ENCODE results near the gene MAL. TPM values are rescaled to one million over a fixed set of nuclear protein-coding genes. Genes with fewer than 3 reads are reported as not detected.
"Not testable (repeated sequence)": the region's sequence is repeated elsewhere in the genome, so short reads cannot be mapped to it uniquely, and the experiment has no call there.

Gene MAL
- total RNA-seq, 2 experiments from 2014 or later, result 63.5 to 63.6 TPM

- peak; percentile 95 for DNase-seq
- Mint-ChIP-seq H3K36me3 (no peaks in the 10 kb centered on the region), H3K27ac (peak overlapping the region; percentile 92), H3K4me3 (peak overlapping the region; percentile 72), H3K4me1 (ENCODE audit: low read depth) (peaks cover 62% of the 10 kb centered on the region), H3K27me3 (peaks cover 1% of the 10 kb centered on the region), H3K9me3 (no peaks in the 10 kb centered on the region)
- intact Hi-C loops (cut with micrococcal nuclease), result loop anchor here (1.0 to 2.0 kb wide), 6 partner anchors 38 to 130 kb away; partner anchors contain the start of genes ZNF2, ZNF514 and ZNF892
- CTCF ChIA-PET, result interaction anchor here (0.6 to 10.9 kb wide), 22 partner anchors 8 to 90 kb away, joined by 3 to 409 read pairs (median 4); partner anchors contain the start of genes MAL, MRPS5, ZNF2 and ZNF514
- POLR2A ChIA-PET, result interaction anchor here (0.9 to 2.0 kb wide), 5 partner anchors 10 to 54 kb away, joined by 3 to 15 read pairs (median 4); partner anchors contain the start of genes MAL and MRPS5
Observed at GRCh38 chr2:95076705-95077529, 51.4 kb downstream of the MAL start.

GRCh38 chr2:95077530-95077825 is 52.0 kb downstream of the MAL start:
- H3K4me3 Mint-ChIP-seq, result peak overlapping the region; percentile 72
- H3K27ac Mint-ChIP-seq, result peak overlapping the region; percentile 64
- H3K9me3 Mint-ChIP-seq, result no peaks in the 10 kb centered on the region
- CTCF ChIA-PET, result interaction anchor here (1.5 to 10.9 kb wide), 6 partner anchors 20 to 54 kb away, joined by 8 to 409 read pairs (median 57); partner anchors contain the start of genes MAL and MRPS5
- POLR2A ChIA-PET, result interaction anchor here (1.2 to 2.3 kb wide), 2 partner anchors 10 to 54 kb away, joined by 5 to 17 read pairs; no protein-coding TSS in a partner anchor
- peaks cover 62% of the 10 kb centered on the region for H3K4me1 Mint-ChIP-seq (ENCODE audit: low read depth)
- intact Hi-C loops (cut with micrococcal nuclease), result loop anchor here (2.0 kb wide), 3 partner anchors 37 to 129 kb away; partner anchors contain the start of genes ZNF514 and ZNF892
- H3K36me3 Mint-ChIP-seq, result no peaks in the 10 kb centered on the region
- H3K27me3 Mint-ChIP-seq, result peaks cover 1% of the 10 kb centered on the region
- DNase-seq, result no peak

DNA sequence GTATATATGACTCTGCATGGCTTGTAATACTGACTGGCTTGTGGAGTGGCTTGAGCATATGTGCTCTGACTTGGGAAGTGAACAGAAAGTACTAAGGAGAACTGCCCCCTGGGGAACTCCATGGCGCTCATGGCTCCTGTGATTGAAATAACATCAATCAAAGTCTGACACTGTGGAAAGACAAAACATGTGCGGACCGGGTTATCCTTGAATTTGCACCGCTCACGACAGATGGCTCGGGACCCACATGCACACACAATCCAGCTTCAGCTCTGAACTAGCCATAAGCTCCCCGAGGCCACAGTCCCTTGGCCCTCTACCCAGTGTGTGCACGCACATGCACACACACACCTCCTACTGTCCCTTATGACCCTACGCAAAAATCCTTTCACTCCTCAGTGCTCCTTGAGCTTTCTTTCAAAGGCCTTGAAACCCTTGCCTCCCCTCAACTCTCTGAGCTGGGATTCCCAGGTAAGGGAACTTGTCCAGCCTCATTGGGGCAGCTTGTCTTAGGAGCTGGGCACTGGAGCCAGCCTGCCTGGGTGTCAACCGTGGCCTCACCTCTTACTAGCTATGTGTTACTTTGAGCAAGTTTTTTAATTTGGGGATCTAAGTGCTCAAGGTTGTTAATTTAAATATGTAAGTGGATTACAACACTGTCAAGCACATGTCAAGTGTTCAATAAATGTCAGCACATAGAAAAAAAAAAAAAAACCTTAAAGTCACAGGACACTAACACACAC is 52.5 kb downstream of the MAL start:
- ChIA-PET CTCF (interaction anchor here (0.9 to 10.9 kb wide), 9 partner anchors 9 to 95 kb away, joined by 3 to 409 read pairs (median 19); partner anchors contain the start of genes MAL and MRPS5), POLR2A (interaction anchor here (1.1 to 2.3 kb wide), 4 partner anchors 16 to 55 kb away, joined by 3 to 17 read pairs (median 5); partner anchors contain the start of gene MAL)
- H3K4me3 Mint-ChIP-seq, result no peak overlapping the region

DNA sequence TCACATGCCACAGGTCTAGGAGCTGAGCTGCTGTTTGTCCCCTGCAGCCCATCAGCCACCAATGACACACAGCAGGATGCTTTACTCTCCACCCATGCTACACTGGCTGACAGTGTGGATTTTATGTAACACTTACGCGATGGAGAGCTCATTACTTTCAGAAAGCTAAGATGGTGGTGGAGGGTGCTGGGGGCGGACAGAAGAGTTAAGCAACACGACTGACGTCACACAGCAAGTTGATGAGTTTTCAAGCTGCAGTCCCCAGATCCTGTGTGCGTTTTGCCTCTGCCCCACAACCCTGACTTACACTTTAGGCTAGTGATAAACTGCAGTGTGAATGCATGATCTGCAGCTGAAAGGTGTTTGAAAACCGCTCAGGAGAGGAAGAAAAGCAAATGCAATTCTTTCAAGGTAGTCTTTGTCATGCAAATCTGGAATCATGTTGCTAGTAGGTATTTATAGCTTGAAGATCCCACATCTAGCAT is 53.7 kb downstream of the MAL start:
- CTCF ChIA-PET, result interaction anchor here (0.7 to 10.9 kb wide), 19 partner anchors 8 to 92 kb away, joined by 3 to 409 read pairs (median 5); partner anchors contain the start of genes MAL, MRPS5 and ZNF2
- no peak overlapping the region for H3K27ac Mint-ChIP-seq
- POLR2A ChIA-PET, result interaction anchor here (0.7 to 2.3 kb wide), 5 partner anchors 17 to 56 kb away, joined by 3 to 17 read pairs (median 3); partner anchors contain the start of genes MAL and MRPS5

More for the DNA sequence above, 52.5 kb downstream of the MAL start:
- peaks cover 1% of the 10 kb centered on the region for H3K27me3 Mint-ChIP-seq
- H3K27ac Mint-ChIP-seq, result no peak overlapping the region
- intact Hi-C loops (cut with micrococcal nuclease), result loop anchor here (2.0 kb wide), 3 partner anchors 37 to 129 kb away; partner anchors contain the start of genes ZNF514 and ZNF892
- H3K4me1 Mint-ChIP-seq (ENCODE audit: low read depth), result peaks cover 61% of the 10 kb centered on the region
- H3K9me3 Mint-ChIP-seq, result no peaks in the 10 kb centered on the region
- DNase-seq, result no peak
- no peaks in the 10 kb centered on the region for H3K36me3 Mint-ChIP-seq

DNA sequence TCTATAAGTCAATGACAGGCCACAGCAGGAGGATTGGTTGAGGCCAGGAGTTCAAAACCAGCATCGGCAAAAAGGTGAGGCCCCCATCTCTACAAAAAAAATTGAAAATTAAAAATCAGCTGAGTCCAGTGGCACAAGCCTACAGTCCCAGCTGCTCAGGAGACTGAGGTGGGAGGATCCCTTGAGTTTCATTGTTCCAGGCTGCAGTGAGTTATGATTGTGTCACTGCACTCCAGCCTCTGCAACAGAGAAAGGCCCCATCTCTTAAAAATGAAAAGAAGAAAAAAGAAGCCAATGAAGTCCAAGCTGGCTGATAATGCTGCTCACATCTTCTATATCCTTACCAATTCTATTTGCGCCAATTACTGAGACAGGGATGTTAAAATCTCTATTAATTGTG is 57.0 kb downstream of the MAL start:
- POLR2A ChIA-PET, result no interaction called here
- H3K4me1 Mint-ChIP-seq (ENCODE audit: low read depth), result peaks cover 19% of the 10 kb centered on the region
- peaks cover 1% of the 10 kb centered on the region for H3K27me3 Mint-ChIP-seq
- H3K9me3 Mint-ChIP-seq, result no peaks in the 10 kb centered on the region
- H3K36me3 Mint-ChIP-seq, result peaks cover 10% of the 10 kb centered on the region
- intact Hi-C loops (cut with micrococcal nuclease), result no loop called here
- DNase-seq, result no peak
- no peak overlapping the region for H3K4me3 Mint-ChIP-seq
- CTCF ChIA-PET, result interaction anchor here (2.1 to 10.9 kb wide), 2 partner anchors 59 to 96 kb away, joined by 6 to 409 read pairs; partner anchors contain the start of gene MAL
- H3K27ac Mint-ChIP-seq, result no peak overlapping the region

More for the DNA sequence above, 53.7 kb downstream of the MAL start:
- DNase-seq, result peak; percentile 47
- Mint-ChIP-seq H3K4me1 (ENCODE audit: low read depth) (peaks cover 48% of the 10 kb centered on the region), H3K9me3 (no peaks in the 10 kb centered on the region), H3K36me3 (no peaks in the 10 kb centered on the region), H3K27me3 (peaks cover 1% of the 10 kb centered on the region), H3K4me3 (no peak overlapping the region)
- intact Hi-C loops (cut with micrococcal nuclease), result no loop called here

GRCh38 chr2:95086017-95086416 is 60.5 kb downstream of the MAL start:
- DNase-seq, result no peak
- Mint-ChIP-seq H3K9me3 (no peaks in the 10 kb centered on the region), H3K4me3 (no peak overlapping the region), H3K27ac (no peak overlapping the region), H3K36me3 (peaks cover 21% of the 10 kb centered on the region), H3K4me1 (ENCODE audit: low read depth) (no peaks in the 10 kb centered on the region), H3K27me3 (no peaks in the 10 kb centered on the region)
- POLR2A ChIA-PET, result no interaction called here
- intact Hi-C loops (cut with micrococcal nuclease), result no loop called here
- CTCF ChIA-PET, result no interaction called here

GRCh38 chr2:95087379-95087778 is 61.9 kb downstream of the MAL start:
- H3K36me3 Mint-ChIP-seq, result peaks cover 31% of the 10 kb centered on the region

DNA sequence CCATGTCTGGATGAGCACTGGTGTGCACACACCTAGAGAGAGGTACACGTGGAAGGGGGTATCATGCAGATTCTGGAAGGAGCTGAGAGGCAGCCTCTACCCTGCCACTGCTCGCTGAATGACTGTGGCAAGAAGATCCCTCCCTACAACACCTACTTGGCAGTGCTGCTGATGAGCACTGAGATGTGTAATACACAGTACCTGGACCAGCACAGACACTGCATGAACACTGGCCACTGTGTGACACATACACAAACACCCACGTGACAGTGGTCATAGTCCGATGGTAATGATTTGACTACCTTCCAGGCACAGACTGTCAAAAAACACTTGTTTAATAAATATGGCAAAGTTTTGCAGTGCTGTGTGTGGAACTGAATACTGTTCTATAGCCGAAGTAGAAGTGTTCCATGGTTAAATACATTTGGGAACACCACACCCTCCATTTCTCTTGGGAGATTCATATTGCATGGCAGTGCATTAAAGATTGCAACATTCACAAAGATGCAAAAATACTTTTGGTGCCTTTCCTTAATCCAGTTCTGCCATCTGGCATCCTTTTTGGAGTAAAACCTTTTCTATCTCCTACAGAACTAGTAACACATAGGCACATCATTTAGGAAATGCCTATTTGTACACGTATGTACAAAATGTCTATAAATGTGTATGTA is 66.5 kb downstream of the MAL start:
- no peak overlapping the region for H3K27ac Mint-ChIP-seq
- peaks cover 19% of the 10 kb centered on the region for H3K4me1 Mint-ChIP-seq (ENCODE audit: low read depth)
- ChIA-PET POLR2A (interaction anchor here (1.1 kb wide), 1 partner anchor 70 kb away, joined by 3 read pairs; no protein-coding TSS in a partner anchor), CTCF (interaction anchor here (1.3 kb wide), 1 partner anchor 16 kb away, joined by 3 read pairs; no protein-coding TSS in a partner anchor)
- H3K36me3 Mint-ChIP-seq, result peaks cover 51% of the 10 kb centered on the region
- intact Hi-C loops (cut with micrococcal nuclease), result no loop called here
- H3K4me3 Mint-ChIP-seq, result no peak overlapping the region
- no peak for DNase-seq
- no peaks in the 10 kb centered on the region for H3K9me3 Mint-ChIP-seq
- H3K27me3 Mint-ChIP-seq, result no peaks in the 10 kb centered on the region

More at GRCh38 chr2:95087379-95087778, 61.9 kb downstream of the MAL start:
- intact Hi-C loops (cut with micrococcal nuclease), result no loop called here
- Mint-ChIP-seq H3K27ac (no peak overlapping the region), H3K27me3 (no peaks in the 10 kb centered on the region), H3K4me1 (ENCODE audit: low read depth) (no peaks in the 10 kb centered on the region), H3K9me3 (no peaks in the 10 kb centered on the region), H3K4me3 (no peak overlapping the region)
- POLR2A ChIA-PET, result interaction anchor here (0.8 kb wide), 1 partner anchor 10 kb away, joined by 5 read pairs; no protein-coding TSS in a partner anchor
- DNase-seq, result no peak
- CTCF ChIA-PET, result interaction anchor here (0.6 to 1.2 kb wide), 2 partner anchors 8 to 11 kb away, joined by 3 to 4 read pairs; no protein-coding TSS in a partner anchor

- CTCF ChIA-PET; H3K27me3 Mint-ChIP-seq; H3K9me3 Mint-ChIP-seq; H3K4me3 Mint-ChIP-seq; DNase-seq; intact Hi-C loops (cut with micrococcal nuclease); POLR2A ChIA-PET; H3K27ac Mint-ChIP-seq: not testable (repeated sequence)
- Mint-ChIP-seq H3K36me3 (peaks cover 74% of the 10 kb centered on the region), H3K4me1 (ENCODE audit: low read depth) (peaks cover 22% of the 10 kb centered on the region)
Observed at GRCh38 chr2:95098273-95098672, 72.8 kb downstream of the MAL start.

DNA sequence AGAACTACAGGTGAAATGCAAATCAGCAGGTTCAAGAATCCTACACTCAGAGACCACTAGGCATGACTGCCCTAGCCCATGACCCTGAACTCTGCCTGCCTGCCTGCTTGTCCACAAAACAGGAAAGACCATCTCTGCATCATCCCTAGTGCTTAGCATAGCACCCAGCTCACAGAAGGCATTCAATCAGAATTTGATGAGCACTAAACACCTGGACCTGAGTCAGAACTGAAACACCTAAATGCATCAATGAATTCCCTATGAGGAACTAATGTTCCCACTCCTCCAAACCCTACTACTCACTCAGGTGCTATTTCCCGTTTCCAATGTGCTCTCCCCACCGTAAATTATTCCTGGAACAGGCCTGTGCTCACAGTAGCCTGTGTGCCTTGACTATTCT is 74.4 kb downstream of the MAL start:
- peaks cover 76% of the 10 kb centered on the region for H3K36me3 Mint-ChIP-seq
- DNase-seq, result no peak
- no peak overlapping the region for H3K27ac Mint-ChIP-seq
- H3K27me3 Mint-ChIP-seq, result no peaks in the 10 kb centered on the region
- H3K4me1 Mint-ChIP-seq (ENCODE audit: low read depth), result peaks cover 19% of the 10 kb centered on the region
- CTCF ChIA-PET, result interaction anchor here (1.0 kb wide), 1 partner anchor 78 kb away, joined by 3 read pairs; no protein-coding TSS in a partner anchor
- intact Hi-C loops (cut with micrococcal nuclease), result no loop called here
- POLR2A ChIA-PET, result no interaction called here
- H3K4me3 Mint-ChIP-seq, result no peak overlapping the region
- H3K9me3 Mint-ChIP-seq, result peaks cover 4% of the 10 kb centered on the region

All from activated CD4-positive, alpha-beta memory T cell treated with anti-CD3 and anti-CD28 coated beads for 36 hours (primary cell).